ENCODE measurements around the gene TPSAB1. TPM values are rescaled to one million over a fixed set of nuclear protein-coding genes. Genes with fewer than 3 reads are reported as not detected.
"Not testable (repeated sequence)": the region's sequence is repeated elsewhere in the genome, so short reads cannot be mapped to it uniquely, and the experiment has no call there.

The TPSAB1 gene
- total and polyA plus RNA-seq, 9 donors: 0.83 to 16.2 (median 8.3) TPM; not detected in 2

DNA sequence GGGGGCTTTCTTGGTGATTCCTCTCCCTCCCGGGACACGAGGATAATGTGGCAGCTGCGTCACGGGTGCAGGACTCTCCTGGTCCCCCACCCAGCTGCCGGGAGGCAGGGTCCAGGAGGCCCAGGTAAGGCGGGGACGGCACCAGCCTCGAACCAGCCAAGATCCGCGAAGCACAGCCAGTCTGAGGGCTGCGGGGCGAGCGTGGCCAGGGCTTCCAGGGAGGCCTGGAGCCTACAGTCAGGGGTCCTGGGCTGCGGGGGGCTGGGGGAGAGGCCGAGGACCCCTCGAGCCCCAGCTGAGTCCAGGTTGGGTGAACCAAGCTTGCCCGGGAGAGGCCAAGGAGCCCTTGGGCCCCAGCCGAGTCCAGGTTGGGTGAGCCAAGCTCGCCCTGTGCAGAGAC is 25.3 kb downstream of the TPSAB1 start:
- H3K9me3 ChIP-seq: no peaks in the 10 kb centered on the region
- H3K4me1 ChIP-seq (ENCODE audit: insufficient read depth): no peaks in the 10 kb centered on the region
- DNase-seq: no peak
- H3K4me3 ChIP-seq: no peak overlapping the region
- H3K27ac ChIP-seq: no peak overlapping the region
- no peaks in the 10 kb centered on the region for H3K36me3 ChIP-seq
- WGBS, 3 donors: 73 to 84% (median 82%) methylated on average over 19 of the region's 19 CpGs
- TF ChIP-seq POLR2A (IDR thresholded peaks at IDR 0.05) (no peak), EP300 (IDR thresholded peaks at IDR 0.05) (no peak)
- TF ChIP-seq, protein P1, sequence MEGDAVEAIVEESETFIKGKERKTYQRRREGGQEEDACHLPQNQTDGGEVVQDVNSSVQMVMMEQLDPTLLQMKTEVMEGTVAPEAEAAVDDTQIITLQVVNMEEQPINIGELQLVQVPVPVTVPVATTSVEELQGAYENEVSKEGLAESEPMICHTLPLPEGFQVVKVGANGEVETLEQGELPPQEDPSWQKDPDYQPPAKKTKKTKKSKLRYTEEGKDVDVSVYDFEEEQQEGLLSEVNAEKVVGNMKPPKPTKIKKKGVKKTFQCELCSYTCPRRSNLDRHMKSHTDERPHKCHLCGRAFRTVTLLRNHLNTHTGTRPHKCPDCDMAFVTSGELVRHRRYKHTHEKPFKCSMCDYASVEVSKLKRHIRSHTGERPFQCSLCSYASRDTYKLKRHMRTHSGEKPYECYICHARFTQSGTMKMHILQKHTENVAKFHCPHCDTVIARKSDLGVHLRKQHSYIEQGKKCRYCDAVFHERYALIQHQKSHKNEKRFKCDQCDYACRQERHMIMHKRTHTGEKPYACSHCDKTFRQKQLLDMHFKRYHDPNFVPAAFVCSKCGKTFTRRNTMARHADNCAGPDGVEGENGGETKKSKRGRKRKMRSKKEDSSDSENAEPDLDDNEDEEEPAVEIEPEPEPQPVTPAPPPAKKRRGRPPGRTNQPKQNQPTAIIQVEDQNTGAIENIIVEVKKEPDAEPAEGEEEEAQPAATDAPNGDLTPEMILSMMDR (IDR thresholded peaks at IDR 0.05): no peak
- intact Hi-C loops (cut with DNase I): no loop called here
- H3K27me3 ChIP-seq: no peaks in the 10 kb centered on the region

DNA sequence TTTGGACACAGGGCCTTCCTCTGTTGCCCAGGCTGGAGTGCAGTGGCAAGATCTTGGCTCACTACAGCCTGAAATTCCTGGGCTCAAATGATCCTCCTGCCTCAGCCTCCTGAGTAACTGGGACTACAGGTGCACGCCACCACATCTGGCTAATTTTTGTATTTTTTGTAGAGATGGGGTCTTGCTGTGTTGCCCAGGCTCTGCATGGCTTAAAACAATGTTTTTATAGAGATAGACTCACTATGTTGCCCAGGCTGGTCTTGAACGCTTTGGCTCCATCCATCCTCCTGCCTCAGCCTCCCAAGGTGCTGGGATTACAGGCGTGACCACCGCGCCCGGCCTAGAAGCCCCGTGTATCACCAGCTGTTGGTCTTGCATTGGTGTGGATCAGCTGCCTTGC is 28.9 kb downstream of the TPSAB1 start:
- WGBS, 3 donors: 87 to 95% (median 93%) methylated on average over 7 of the region's 7 CpGs
- intact Hi-C loops (cut with DNase I): not testable (repeated sequence)

DNA sequence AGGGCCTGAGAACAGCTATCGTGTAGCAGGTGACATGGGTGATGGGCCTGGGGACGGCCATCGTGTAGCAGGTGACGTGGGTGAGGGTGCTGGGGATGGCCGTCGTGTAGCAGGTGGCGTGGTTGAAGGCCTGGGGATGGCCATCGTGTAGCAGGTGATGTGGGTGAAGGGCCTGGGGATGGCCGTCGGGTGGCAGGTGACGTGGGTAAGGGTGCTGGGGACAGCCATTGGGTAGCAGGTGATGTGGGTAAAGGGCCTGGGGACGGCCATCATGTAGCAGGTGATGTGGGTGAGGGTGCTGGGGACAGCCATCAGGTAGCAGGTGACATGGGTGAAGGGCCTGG is 30.8 kb downstream of the TPSAB1 start:
- 73 to 78% (median 77%) methylated on average over 12 of the region's 12 CpGs for WGBS, 3 donors

More for the DNA sequence above, 28.9 kb downstream of the TPSAB1 start:
- not testable (repeated sequence) for H3K4me3 ChIP-seq; H3K4me1 ChIP-seq (ENCODE audit: insufficient read depth); H3K9me3 ChIP-seq; H3K36me3 ChIP-seq; DNase-seq; H3K27me3 ChIP-seq; H3K27ac ChIP-seq

DNA sequence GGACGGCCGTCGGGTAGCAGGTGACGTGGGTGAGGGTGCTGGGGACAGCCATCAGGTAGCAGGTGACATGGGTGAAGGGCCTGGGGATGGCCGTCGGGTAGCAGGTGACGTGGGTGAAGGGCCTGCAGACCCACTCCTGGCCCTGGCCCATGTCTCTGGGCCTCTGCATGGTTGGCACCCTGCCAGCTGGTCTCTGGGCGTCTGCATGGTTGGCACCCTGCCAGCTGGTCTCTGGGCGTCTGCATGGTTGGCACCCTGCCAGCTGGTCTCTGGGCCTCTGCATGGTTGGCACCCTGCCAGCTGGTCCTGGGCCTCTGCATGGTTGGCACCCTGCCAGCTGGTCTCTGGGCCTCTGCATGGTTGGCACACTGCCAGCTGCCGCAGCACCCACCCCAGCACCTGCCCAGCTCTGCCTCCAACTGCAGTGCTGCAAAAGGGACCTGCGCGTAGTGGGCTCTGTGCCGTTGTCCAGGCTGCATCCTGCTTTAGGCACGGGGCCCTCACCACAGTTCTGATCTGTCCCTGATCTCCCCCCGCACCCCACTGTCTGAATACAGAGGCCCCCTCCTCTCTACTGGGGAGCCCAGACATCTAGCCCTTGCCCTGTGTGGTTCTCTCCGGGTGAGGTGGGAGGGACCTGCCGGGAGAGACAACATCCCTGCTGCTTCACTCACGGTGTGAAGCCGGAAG is 31.4 kb downstream of the TPSAB1 start:
- H3K36me3 ChIP-seq; H3K4me1 ChIP-seq (ENCODE audit: insufficient read depth); H3K9me3 ChIP-seq; H3K27ac ChIP-seq; intact Hi-C loops (cut with DNase I); H3K4me3 ChIP-seq; H3K27me3 ChIP-seq: not testable (repeated sequence)
- peak in 4 of 5 donors; percentile 29 to 63 (median 52) for DNase-seq
- 12 to 19% (median 15%) methylated on average over 16 to 19 of the region's 19 CpGs for WGBS, 3 donors

More for the DNA sequence above, 30.8 kb downstream of the TPSAB1 start:
- Histone ChIP-seq H3K27ac (no peak overlapping the region), H3K4me1 (ENCODE audit: insufficient read depth) (no peaks in the 10 kb centered on the region), H3K4me3 (no peak overlapping the region), H3K27me3 (no peaks in the 10 kb centered on the region), H3K9me3 (no peaks in the 10 kb centered on the region), H3K36me3 (no peaks in the 10 kb centered on the region)
- DNase-seq: no peak
- intact Hi-C loops (cut with DNase I): no loop called here
- TF ChIP-seq, protein P1 (IDR thresholded peaks at IDR 0.05): no peak

DNA sequence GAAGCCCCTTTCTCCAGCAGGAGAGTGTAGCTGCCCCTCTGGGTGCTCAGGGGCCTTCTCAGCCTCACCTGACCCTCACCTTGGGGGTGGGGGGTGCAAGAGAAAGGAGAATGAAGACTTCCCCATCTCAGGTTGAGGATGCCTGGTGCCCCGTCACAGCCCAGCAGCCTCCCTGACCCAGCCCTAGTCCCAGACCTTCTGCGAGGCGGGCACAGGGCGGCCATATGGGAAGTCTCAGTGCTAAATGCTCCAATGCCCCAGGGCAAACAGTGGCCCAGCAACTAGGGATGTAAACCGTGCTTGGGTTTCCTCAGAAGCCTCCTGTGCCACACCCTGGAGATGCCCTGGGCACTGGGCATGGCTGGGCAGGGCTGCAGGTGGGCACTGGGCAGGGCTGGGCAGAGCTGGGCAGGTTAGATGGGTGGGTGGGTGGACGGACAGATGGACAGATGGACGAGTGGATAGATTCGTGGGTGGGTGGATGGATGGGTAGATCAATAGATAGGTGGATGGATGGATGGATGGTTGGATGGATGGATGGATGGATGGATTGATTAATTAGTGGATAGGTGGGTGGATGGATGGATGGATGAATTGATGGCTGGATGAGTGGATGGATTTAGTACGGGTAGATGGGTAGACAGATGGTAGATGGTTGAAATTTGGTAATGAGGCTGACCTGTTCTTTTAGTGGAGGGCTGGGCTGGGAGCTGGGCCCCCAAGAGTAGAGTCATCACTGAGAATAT is 32.1 kb downstream of the TPSAB1 start:
- H3K9me3 ChIP-seq: no peaks in the 10 kb centered on the region
- no peak overlapping the region for H3K4me3 ChIP-seq
- no peak for DNase-seq
- WGBS, 3 donors: 67 to 80% (median 69%) methylated on average over 9 of the region's 9 CpGs
- H3K27ac ChIP-seq: no peak overlapping the region
- TF ChIP-seq POLR2A (IDR thresholded peaks at IDR 0.05): no peak
- no peak for TF ChIP-seq EP300 (IDR thresholded peaks at IDR 0.05)
- TF ChIP-seq, protein P1 (IDR thresholded peaks at IDR 0.05): no peak
- H3K4me1 ChIP-seq (ENCODE audit: insufficient read depth): no peaks in the 10 kb centered on the region
- intact Hi-C loops (cut with DNase I): no loop called here
- no peaks in the 10 kb centered on the region for H3K27me3 ChIP-seq
- no peaks in the 10 kb centered on the region for H3K36me3 ChIP-seq

All from ovary (tissue), 9 donors.